Esophagus squamous epithelium (tissue), 4 donors: ENCODE results near the gene ZNF277.

Source experiments
- CTCF ChIP-seq, 6 experiments: fragments of 450-650 bp in 4 of 6; fragments of 200-600 bp in 2 of 6; sonication (generic) in 2 of 6; IDR thresholded peaks; one replicate each; pipeline ENCODE4 v1.5.1; 2016 to 2019; ENCODE audit warnings: antibody characterized with exemption in 6 of 6, mild to moderate bottlenecking in 4 of 6, moderate library complexity in 4 of 6
- POLR2A ChIP-seq, 4 donors: fragments of 450-650 bp; IDR thresholded peaks; one replicate each; pipeline ENCODE4 v1.6.1; 2017; ENCODE audit warnings: antibody characterized with exemption in 4 of 4, mild to moderate bottlenecking in 4 of 4, moderate library complexity in 3 of 4

- TF ChIP-seq CTCF (IDR thresholded peaks at IDR 0.05) (no peak), POLR2A (IDR thresholded peaks at IDR 0.05) (no peak)
Observed at GRCh38 chr7:112280267-112280666, 73.8 kb downstream of the ZNF277 start.
